IPS DF 4.7 (cell line): Measurements from ENCODE around the gene UNK.

Experiments
- DNase-seq: peaks from one replicate; pipeline ENCODE4 v3.0.0-alpha.2; 2013; ENCODE audit warnings: low spot score; ENCODE audit errors: extremely low read depth

Gene UNK

DNA sequence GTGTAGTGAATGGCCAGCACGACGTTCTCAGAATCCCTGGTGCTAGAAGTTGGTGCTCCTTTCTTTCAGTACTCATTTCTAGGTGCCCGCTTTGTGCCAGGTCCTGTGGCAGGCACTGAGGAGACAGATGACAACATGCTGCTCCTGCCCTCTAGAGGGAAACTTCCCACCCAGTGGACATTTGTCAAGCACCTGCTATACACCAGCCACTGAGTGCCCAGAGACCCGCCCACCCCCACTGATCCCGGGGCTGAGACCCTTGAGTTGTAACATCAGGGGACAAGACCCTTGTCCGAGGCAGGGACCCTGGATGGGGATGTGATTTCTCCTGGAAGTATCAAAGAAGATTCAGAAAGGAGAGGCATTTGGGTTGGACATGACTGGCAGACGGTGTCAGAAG lies 34.5 kb downstream of the UNK start:
- DNase-seq: no peak

DNA sequence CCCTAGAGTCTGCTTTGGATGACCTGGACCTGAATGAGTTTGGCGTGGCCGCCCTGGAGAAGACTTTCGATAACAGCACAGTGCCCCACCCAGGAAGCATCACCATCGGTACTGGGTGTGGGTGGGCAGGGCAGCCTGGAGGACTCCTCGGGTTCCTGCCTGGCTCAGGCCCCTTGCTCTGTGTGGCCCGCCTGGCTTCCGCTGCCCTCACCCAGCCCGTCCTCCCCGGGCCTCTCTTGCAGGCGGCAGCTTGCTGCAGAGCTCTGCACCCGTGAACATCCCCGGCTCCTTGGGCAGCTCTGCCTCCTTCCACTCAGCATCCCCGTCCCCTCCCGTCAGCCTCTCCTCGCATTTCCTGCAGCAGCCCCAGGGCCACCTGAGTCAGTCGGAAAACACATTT lies 35.1 kb downstream of the UNK start:
- no peak for DNase-seq

DNA sequence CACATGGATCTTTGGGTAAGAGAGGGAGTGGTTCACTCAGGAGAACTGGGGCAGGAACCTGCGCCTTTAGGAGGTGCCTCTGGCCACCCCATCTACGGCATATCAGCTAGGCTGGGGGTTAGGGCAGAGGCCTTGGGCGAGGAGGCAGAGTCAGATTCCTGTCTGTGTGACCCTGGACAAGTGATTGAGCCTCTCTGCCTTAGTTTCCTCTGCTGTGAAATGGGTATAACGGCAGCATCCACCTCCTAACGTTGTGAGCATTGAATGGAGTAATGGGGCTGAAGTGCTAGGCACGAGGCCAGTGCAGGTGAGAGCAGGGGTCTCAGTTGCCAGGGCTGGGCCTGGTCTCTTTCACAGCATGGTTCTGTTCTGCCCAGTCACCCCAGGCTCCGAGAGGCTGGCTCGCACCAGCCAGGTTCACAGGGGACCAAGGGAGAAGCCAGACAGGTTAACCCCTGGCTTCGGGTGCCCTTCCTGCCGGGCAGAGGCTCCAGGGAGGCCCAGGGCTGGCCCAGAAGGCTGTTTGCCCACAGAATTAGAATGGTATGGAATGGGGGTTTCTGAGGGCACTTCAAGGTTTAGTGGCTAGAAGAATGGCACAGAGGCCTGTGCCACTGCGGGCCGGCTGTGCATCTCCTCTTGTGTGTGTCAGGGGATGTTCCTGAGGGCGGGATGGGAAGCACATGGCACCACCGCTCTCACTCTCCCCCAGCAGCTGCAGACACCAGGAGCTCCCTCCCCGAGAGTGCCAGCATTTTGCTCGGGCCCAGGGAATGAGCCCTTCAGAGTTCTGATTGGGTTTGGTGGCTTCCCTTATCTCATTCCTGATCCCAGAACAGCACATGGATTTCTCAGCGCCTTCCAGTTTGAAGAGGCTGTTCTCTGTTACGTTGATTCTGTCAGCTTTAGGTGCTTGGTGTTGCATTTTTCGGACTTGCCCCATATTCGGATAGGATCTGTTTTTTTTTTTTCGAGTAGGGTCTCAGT lies 35.8 kb downstream of the UNK start:
- DNase-seq: no peak

- DNase-seq: no peak
Observed at GRCh38 chr17:75821552-75821951, 36.9 kb downstream of the UNK start.

GRCh38 chr17:75822119-75822799 lies 37.7 kb downstream of the UNK start:
- DNase-seq: no peak

GRCh38 chr17:75822800-75823166 lies 38.2 kb downstream of the UNK start:
- DNase-seq: no peak

- DNase-seq: no peak
Observed at GRCh38 chr17:75823257-75824041, 38.8 kb downstream of the UNK start.

DNA sequence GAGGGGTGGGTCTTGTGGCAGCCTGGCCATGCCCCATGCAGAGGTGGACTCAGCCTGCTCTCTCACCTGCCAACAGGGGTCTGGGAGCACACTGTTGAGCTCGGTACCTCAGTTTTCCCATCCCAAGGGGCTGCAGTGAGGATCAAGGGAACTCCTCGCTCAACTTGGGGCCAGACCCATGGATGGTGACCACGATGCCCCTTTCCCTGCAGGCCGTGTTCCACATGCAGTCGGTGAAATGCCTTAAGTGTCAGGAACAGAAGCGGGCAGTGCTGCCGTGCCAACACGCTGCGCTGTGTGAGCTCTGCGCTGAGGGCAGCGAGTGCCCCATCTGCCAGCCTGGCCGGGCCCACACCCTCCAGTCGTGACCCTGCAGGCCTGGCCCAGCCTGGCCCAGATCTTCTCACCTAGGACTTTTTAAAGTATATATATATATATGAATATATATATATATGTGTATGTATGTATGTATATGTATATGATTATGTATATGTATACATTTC lies 39.5 kb downstream of the UNK start:
- no peak for DNase-seq

GRCh38 chr17:75824666-75825065 lies 40.1 kb downstream of the UNK start:
- DNase-seq: no peak

DNA sequence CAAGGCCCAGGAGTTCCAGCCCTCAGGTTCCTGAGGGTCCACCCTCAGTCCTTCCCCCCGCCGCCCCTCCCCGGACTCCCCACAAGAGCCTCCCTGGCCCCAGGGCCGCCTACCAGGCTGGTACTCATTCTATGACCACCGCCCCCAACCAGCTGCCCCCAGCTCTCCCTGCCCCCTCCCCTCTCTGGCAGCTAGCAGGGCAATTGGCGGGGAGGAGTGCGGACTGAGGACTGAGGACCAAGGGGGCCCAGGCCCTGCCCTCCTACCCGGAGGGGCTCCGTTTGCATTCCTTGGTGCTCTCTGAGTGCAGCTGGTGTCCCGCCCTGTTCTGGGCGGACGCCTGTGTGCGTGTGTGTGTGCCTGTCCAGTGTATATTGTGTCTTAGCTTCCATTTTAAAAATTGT lies 40.5 kb downstream of the UNK start:
- no peak for DNase-seq

- DNase-seq: no peak
Observed at GRCh38 chr17:75825748-75826370, 41.3 kb downstream of the UNK start.

DNA sequence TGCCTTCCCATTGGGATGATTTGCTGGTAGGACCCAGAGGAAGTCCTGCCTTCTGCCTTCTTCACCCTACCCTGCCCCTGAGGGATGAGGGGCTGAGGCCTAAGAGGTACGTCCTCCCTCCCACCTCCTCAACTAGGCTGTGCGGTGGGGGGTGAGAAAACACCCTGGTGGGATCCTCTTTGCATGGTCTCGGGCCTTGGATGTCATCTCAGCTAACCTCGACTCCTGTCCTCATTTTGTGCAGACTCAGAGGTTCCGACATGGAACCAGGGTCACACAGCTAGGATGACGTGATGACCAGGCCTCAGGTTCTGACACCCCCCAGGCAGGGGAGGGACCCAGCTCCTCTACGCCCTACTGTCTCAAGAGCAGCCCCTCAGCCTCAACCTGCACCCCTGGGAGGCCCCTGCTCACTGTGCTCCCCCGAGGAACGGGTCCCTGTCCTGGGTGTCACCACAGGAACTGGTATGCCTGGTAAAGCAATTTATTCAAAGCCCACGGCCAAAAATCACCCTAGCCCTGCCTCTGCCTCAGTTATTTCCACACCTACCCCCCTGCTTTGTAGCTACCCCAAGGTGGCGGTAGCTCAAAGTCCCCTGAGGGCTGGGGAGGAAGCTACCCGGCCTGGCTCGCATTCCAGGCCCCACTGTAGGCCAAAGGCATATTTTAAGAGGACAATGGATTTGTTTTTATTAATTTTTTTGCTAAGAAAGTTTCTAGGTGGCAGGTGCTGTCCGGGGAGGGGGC lies 42.1 kb downstream of the UNK start:
- DNase-seq: no peak

- DNase-seq: no peak
Observed at GRCh38 chr17:75827308-75828075, 42.9 kb downstream of the UNK start.

GRCh38 chr17:75828076-75828400 lies 43.4 kb downstream of the UNK start:
- no peak for DNase-seq

GRCh38 chr17:75828741-75829140 lies 44.1 kb downstream of the UNK start:
- DNase-seq: no peak

GRCh38 chr17:75829747-75830146 lies 45.1 kb downstream of the UNK start:
- DNase-seq: no peak

- DNase-seq: no peak
Observed at GRCh38 chr17:75830164-75831031, 45.8 kb downstream of the UNK start.

DNA sequence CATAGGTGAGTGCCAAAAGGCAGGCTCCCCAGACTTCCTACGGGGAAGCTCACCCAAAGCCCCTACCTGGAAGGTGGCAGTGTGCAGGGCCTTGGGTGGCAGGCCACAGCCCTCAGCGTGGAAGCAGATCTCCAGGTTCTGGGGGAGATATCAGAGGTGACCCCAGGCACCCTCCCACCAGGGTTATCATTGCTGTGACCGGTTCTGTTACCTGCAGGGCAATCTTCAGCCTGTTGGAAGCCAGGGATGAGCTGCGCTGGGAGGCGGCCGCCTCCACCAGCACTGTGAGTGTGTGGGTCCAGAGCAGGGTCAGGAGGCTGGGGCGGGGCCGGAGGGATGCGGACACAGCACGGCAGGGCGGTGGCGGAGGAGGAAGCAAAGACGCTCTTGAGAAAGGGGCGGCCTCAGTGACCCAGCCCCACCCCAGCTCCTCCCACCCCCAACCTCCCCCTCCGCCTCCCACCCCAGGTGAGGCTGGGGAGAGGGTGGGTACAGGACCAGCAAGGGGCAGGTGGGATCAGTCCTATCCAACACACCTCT lies 46.5 kb downstream of the UNK start:
- DNase-seq: no peak
